ENCODE data around the gene HFM1. TPM values are rescaled to one million over a fixed set of nuclear protein-coding genes. Genes with fewer than 3 reads are reported as not detected.

HFM1 gene
- polyA plus RNA-seq, 3 donors, result not detected

- no peaks in the 10 kb centered on the region for H3K36me3 ChIP-seq (replicated peaks in 1 of 2; ENCODE audit: control insufficient read depth in 1 of 2, insufficient read depth in 2 of 2, low read length in 2 of 2)
- H3K4me1 Mint-ChIP-seq, result peaks cover 9% of the 10 kb centered on the region
- H3K9me3 ChIP-seq (replicated peaks in 1 of 2; ENCODE audit: control insufficient read depth in 1 of 2, insufficient read depth in 1 of 2, low read length in 2 of 2), result no peaks in the 10 kb centered on the region
- no peak overlapping the region for H3K4me3 ChIP-seq (replicated peaks in 1 of 3; ENCODE audit: low read depth in 2 of 3, low read length in 3 of 3)
- WGBS (ENCODE audit: insufficient coverage), result no CpG with 5 or more reads among the region's 1 CpG
- H3K79me2 ChIP-seq (ENCODE audit: insufficient read depth, low read length), result no peaks in the 10 kb centered on the region
- no peaks in the 10 kb centered on the region for H3K36me3 Mint-ChIP-seq
- no peaks in the 10 kb centered on the region for H3K27me3 ChIP-seq (ENCODE audit: control insufficient read depth in 2 of 2, insufficient read depth in 2 of 2, low read length in 2 of 2)
- H3K27ac Mint-ChIP-seq, result no peak overlapping the region
- no peaks in the 10 kb centered on the region for H4K20me1 ChIP-seq (ENCODE audit: insufficient read depth, low read length)
- intact Hi-C loops (cut with micrococcal nuclease), result no loop called here
- DNase-seq, result no peak
- H3K27ac ChIP-seq (ENCODE audit: low read depth in 1 of 2, low read length in 2 of 2), result no peak overlapping the region
- H3K27me3 Mint-ChIP-seq (ENCODE audit: low read depth in 3 of 3), result peaks cover 0 to 1% (median 0%) of the 10 kb centered on the region in 3 donors
- H3K9me3 Mint-ChIP-seq, result no peaks in the 10 kb centered on the region
- peaks cover 0 to 4% of the 10 kb centered on the region in 2 donors for H3K4me1 ChIP-seq (ENCODE audit: control insufficient read depth in 1 of 2, insufficient read depth in 2 of 2, low read length in 2 of 2)
- no peak overlapping the region for H2AFZ ChIP-seq (ENCODE audit: insufficient read depth, low read depth, low read length, poor library complexity, severe bottlenecking)
- no peak overlapping the region for H3K9ac ChIP-seq (ENCODE audit: insufficient read depth, low read length, poor library complexity, severe bottlenecking)
- H3K4me2 ChIP-seq (replicated peaks; ENCODE audit: extremely low read depth, low read length, poor library complexity, severe bottlenecking), result no peak overlapping the region
- H3K4me3 Mint-ChIP-seq, result no peak overlapping the region
- no peak for TF ChIP-seq CTCF (IDR thresholded peaks at IDR 0.05)
Observed at GRCh38 chr1:91278754-91279153, 125.9 kb downstream of the HFM1 start.

GRCh38 chr1:91273875-91274274 lies 130.8 kb downstream of the HFM1 start:
- no peak overlapping the region for H3K4me2 ChIP-seq (replicated peaks; ENCODE audit: extremely low read depth, low read length, poor library complexity, severe bottlenecking)
- H2AFZ ChIP-seq (ENCODE audit: insufficient read depth, low read depth, low read length, poor library complexity, severe bottlenecking), result no peak overlapping the region
- no peak overlapping the region for H3K4me3 ChIP-seq (replicated peaks in 1 of 3; ENCODE audit: low read depth in 2 of 3, low read length in 3 of 3)
- Mint-ChIP-seq H3K27me3 (ENCODE audit: low read depth in 3 of 3) (no peaks in the 10 kb centered on the region), H3K9me3 (no peaks in the 10 kb centered on the region), H3K4me1 (no peaks in the 10 kb centered on the region), H3K36me3 (no peaks in the 10 kb centered on the region), H3K27ac (no peak overlapping the region), H3K4me3 (no peak overlapping the region)
- intact Hi-C loops (cut with micrococcal nuclease), result no loop called here
- no peaks in the 10 kb centered on the region for H3K79me2 ChIP-seq (ENCODE audit: insufficient read depth, low read length)
- H3K9ac ChIP-seq (ENCODE audit: insufficient read depth, low read length, poor library complexity, severe bottlenecking), result no peak overlapping the region
- no peak overlapping the region for H3K27ac ChIP-seq (ENCODE audit: low read depth in 1 of 2, low read length in 2 of 2)
- WGBS (ENCODE audit: insufficient coverage), result no CpG with 5 or more reads among the region's 1 CpG
- no peak for DNase-seq
- no peaks in the 10 kb centered on the region for H3K4me1 ChIP-seq (ENCODE audit: control insufficient read depth in 1 of 2, insufficient read depth in 2 of 2, low read length in 2 of 2)
- H3K36me3 ChIP-seq (replicated peaks in 1 of 2; ENCODE audit: control insufficient read depth in 1 of 2, insufficient read depth in 2 of 2, low read length in 2 of 2), result no peaks in the 10 kb centered on the region
- no peaks in the 10 kb centered on the region for H3K9me3 ChIP-seq (replicated peaks in 1 of 2; ENCODE audit: control insufficient read depth in 1 of 2, insufficient read depth in 1 of 2, low read length in 2 of 2)
- H3K27me3 ChIP-seq (ENCODE audit: control insufficient read depth in 2 of 2, insufficient read depth in 2 of 2, low read length in 2 of 2), result no peaks in the 10 kb centered on the region
- no peaks in the 10 kb centered on the region for H4K20me1 ChIP-seq (ENCODE audit: insufficient read depth, low read length)
- TF ChIP-seq CTCF (IDR thresholded peaks at IDR 0.05), result no peak

All from CD14-positive monocyte (primary cell).